ENCODE results near the gene TNRC6B.

DNA sequence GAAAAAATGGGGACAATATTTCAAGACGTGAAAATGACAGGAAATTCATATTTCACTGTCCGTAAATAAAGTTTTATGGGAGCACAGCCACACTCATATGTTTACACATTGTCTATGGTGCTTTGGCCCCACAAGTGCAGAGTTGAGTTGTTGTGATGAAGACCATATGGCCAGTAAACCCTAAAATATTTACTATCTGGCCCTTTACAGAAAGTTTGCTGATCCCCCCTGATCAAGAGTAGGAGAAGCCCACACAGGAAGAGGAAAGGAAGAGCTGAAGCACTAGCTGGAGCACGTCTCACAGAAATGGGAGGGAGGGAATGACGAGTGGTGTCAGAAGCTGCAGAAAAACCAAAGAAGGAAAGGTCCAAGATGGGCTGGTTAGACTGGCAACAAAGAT, 78.8 kb downstream of the TNRC6B start:
- no peak for TF ChIP-seq POLR2A (IDR thresholded peaks at IDR 0.05)
- TF ChIP-seq, protein P1, sequence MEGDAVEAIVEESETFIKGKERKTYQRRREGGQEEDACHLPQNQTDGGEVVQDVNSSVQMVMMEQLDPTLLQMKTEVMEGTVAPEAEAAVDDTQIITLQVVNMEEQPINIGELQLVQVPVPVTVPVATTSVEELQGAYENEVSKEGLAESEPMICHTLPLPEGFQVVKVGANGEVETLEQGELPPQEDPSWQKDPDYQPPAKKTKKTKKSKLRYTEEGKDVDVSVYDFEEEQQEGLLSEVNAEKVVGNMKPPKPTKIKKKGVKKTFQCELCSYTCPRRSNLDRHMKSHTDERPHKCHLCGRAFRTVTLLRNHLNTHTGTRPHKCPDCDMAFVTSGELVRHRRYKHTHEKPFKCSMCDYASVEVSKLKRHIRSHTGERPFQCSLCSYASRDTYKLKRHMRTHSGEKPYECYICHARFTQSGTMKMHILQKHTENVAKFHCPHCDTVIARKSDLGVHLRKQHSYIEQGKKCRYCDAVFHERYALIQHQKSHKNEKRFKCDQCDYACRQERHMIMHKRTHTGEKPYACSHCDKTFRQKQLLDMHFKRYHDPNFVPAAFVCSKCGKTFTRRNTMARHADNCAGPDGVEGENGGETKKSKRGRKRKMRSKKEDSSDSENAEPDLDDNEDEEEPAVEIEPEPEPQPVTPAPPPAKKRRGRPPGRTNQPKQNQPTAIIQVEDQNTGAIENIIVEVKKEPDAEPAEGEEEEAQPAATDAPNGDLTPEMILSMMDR (IDR thresholded peaks at IDR 0.05): no peak

Measured in right lobe of liver (tissue), 4 donors.